SK-N-SH treated with all-trans-retinoic acid at 6 μM for 48 hours (cell line): ENCODE data around the gene MTCH1.

Experiments used
- ATAC-seq: fragments of 200-7000 bp; cut with Tn5 transposase; 3 replicates; pipeline ENCODE4 v1.9.1; 2020; ENCODE audit warnings: mild to moderate bottlenecking, moderate library complexity
- BACH2 ChIP-seq: fragments of 250-450 bp; sonication (Bioruptor Pico); IDR thresholded peaks from 2 replicates; pipeline ENCODE4 v1.9.0; 2021; ENCODE audit warnings: mild to moderate bottlenecking, borderline replicate concordance
- CSDC2 ChIP-seq: fragments of 250-450 bp; sonication (Bioruptor Pico); IDR thresholded peaks from 2 replicates; pipeline ENCODE4 v1.5.0; 2020; ENCODE audit warnings: mild to moderate bottlenecking, moderate library complexity
- CSRNP3 ChIP-seq: fragments of 250-450 bp; sonication (Bioruptor Pico); IDR thresholded peaks from 2 replicates; pipeline ENCODE4 v1.5.1; 2021; ENCODE audit warnings: mild to moderate bottlenecking, moderate library complexity
- ESRRG ChIP-seq: fragments of 250-450 bp; sonication (Bioruptor Pico); IDR thresholded peaks from 2 replicates; pipeline ENCODE4 v1.6.1; 2021; ENCODE audit warnings: mild to moderate bottlenecking
- OSR1 ChIP-seq: fragments of 250-450 bp; sonication (Bioruptor Pico); IDR thresholded peaks from 2 replicates; pipeline ENCODE4 v1.8.0; 2022; ENCODE audit warnings: moderate library complexity, mild to moderate bottlenecking, inconsistent platforms
- PPARA ChIP-seq: fragments of 250-450 bp; sonication (Bioruptor Pico); IDR thresholded peaks from 2 replicates; pipeline ENCODE4 v1.5.0; 2020; ENCODE audit warnings: mild to moderate bottlenecking, borderline replicate concordance
- RARB ChIP-seq: fragments of 250-450 bp; sonication (Bioruptor Pico); IDR thresholded peaks from 2 replicates; pipeline ENCODE4 v1.8.0; 2021; ENCODE audit warnings: mild to moderate bottlenecking, moderate library complexity
- SNAI2 ChIP-seq: fragments of 250-450 bp; sonication (Bioruptor Pico); IDR thresholded peaks from 2 replicates; pipeline ENCODE4 v1.5.0; 2020; ENCODE audit warnings: mild to moderate bottlenecking, moderate library complexity
- TOX ChIP-seq: fragments of 250-450 bp; sonication (Bioruptor Pico); IDR thresholded peaks from 2 replicates; pipeline ENCODE4 v1.8.0; 2021; ENCODE audit warnings: mild to moderate bottlenecking, moderate library complexity, borderline replicate concordance
- TSHZ2 ChIP-seq: fragments of 250-450 bp; sonication (Bioruptor Pico); IDR thresholded peaks from 2 replicates; pipeline ENCODE4 v1.5.0; 2020; ENCODE audit warnings: mild to moderate bottlenecking, moderate library complexity
- ZFP30 ChIP-seq: fragments of 450-650 bp; formaldehyde crosslinking; IDR thresholded peaks from 2 replicates; pipeline ENCODE4 v1.5.0; 2022; ENCODE audit warnings: mild to moderate bottlenecking, moderate library complexity
- ZNF565 ChIP-seq: fragments of 450-650 bp; formaldehyde crosslinking; conservative IDR thresholded peaks from 2 replicates; pipeline ENCODE4 v1.5.0; 2020; ENCODE audit warnings: low read depth, mild to moderate bottlenecking, moderate library complexity
- ZNF70 ChIP-seq: fragments of 450-650 bp; formaldehyde crosslinking; IDR thresholded peaks from 2 replicates; pipeline ENCODE4 v1.5.0; 2020; ENCODE audit warnings: mild to moderate bottlenecking, moderate library complexity
- ZNF8 ChIP-seq: fragments of 450-650 bp; formaldehyde crosslinking; IDR thresholded peaks from 2 replicates; pipeline ENCODE4 v1.5.0; 2020; ENCODE audit warnings: mild to moderate bottlenecking, moderate library complexity
- TF ChIP-seq, protein P1 (sequence below): fragments of 250-450 bp; sonication (Bioruptor Pico); IDR thresholded peaks from 2 replicates; pipeline ENCODE4 v1.5.1; 2020; ENCODE audit warnings: low read depth, mild to moderate bottlenecking, moderate library complexity
- TF ChIP-seq, protein P2 (sequence below): fragments of 250-450 bp; sonication (Bioruptor Pico); IDR thresholded peaks from 2 replicates; pipeline ENCODE4 v1.8.0; 2020; ENCODE audit warnings: mild to moderate bottlenecking, moderate library complexity, borderline replicate concordance

Gene MTCH1

GRCh38 chr6:36971921-36972673 lies 13.9 kb downstream of the MTCH1 start:
- TF ChIP-seq BACH2 (CRISPR knock-in tag) = no peak
- no peak for TF ChIP-seq PPARA (CRISPR knock-in tag)
- TF ChIP-seq ZNF565 (CRISPR knock-in tag) = no peak
- TF ChIP-seq TSHZ2 (CRISPR knock-in tag) = no peak
- TF ChIP-seq, protein P1, sequence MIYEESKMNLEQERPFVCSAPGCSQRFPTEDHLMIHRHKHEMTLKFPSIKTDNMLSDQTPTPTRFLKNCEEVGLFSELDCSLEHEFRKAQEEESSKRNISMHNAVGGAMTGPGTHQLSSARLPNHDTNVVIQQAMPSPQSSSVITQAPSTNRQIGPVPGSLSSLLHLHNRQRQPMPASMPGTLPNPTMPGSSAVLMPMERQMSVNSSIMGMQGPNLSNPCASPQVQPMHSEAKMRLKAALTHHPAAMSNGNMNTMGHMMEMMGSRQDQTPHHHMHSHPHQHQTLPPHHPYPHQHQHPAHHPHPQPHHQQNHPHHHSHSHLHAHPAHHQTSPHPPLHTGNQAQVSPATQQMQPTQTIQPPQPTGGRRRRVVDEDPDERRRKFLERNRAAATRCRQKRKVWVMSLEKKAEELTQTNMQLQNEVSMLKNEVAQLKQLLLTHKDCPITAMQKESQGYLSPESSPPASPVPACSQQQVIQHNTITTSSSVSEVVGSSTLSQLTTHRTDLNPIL (CRISPR knock-in tag) = no peak
- no peak for TF ChIP-seq CSRNP3 (CRISPR knock-in tag)
- TF ChIP-seq ZNF8 = no peak
- TF ChIP-seq, protein P2, sequence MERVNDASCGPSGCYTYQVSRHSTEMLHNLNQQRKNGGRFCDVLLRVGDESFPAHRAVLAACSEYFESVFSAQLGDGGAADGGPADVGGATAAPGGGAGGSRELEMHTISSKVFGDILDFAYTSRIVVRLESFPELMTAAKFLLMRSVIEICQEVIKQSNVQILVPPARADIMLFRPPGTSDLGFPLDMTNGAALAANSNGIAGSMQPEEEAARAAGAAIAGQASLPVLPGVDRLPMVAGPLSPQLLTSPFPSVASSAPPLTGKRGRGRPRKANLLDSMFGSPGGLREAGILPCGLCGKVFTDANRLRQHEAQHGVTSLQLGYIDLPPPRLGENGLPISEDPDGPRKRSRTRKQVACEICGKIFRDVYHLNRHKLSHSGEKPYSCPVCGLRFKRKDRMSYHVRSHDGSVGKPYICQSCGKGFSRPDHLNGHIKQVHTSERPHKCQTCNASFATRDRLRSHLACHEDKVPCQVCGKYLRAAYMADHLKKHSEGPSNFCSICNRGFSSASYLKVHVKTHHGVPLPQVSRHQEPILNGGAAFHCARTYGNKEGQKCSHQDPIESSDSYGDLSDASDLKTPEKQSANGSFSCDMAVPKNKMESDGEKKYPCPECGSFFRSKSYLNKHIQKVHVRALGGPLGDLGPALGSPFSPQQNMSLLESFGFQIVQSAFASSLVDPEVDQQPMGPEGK (CRISPR knock-in tag) = no peak
- TF ChIP-seq ESRRG = no peak
- TF ChIP-seq ZFP30 (CRISPR knock-in tag) = no peak
- no peak for TF ChIP-seq OSR1
- no peak for TF ChIP-seq SNAI2 (CRISPR knock-in tag)
- TF ChIP-seq CSDC2 = no peak
- TF ChIP-seq TOX (CRISPR knock-in tag) = no peak
- TF ChIP-seq ZNF70 (CRISPR knock-in tag) = no peak
- TF ChIP-seq, all 23 proteins: peak for 0
- no peak for ATAC-seq

- TF ChIP-seq, protein P2 (CRISPR knock-in tag) = no peak
- TF ChIP-seq BACH2 (CRISPR knock-in tag) (no peak), ESRRG (no peak)
- ATAC-seq = no peak
Measured at GRCh38 chr6:36970892-36971842, 14.8 kb downstream of the MTCH1 start.

DNA sequence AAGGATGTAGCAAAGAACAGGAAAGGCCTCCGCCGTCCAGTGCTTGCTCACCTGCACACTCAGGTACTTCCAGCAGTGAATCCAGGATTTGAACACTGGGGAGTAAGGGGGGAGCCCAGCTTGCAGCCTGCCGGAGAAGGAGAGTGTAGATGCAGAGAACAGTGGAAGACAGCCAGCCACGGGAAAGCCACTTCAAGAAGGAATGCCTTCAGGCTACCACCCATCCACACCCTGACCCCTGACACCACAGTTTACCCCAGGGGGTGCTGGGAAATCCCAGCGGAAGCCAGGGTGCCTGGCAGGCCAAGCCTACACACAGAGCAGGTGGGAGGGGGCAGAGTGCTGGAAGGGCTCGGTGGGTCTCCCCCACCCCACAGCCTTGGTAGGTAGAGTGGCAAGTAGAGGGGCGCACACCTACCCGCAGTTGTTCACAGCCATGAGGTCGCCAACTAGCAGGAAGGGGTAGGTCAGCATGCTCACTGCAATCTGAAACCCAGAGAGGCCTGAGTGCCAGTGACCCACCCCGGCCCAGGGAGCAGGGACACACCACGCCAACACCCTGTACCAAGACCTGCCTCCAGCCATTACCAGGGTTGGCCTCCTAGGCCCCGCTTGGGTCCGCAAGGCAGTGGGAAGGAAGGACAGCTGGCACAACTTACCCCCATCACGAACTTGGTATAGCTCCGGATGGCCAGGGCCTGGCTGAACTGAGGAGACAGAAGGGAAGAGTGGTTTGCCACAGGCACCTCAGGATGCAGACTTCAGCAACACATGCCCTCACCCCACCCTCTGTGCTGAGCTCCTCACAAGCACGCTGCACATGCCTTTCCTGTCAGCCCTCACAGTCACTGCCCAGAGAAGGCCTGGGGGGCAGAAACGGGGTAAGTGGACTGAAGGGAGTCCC lies 15.8 kb downstream of the MTCH1 start:
- TF ChIP-seq CSDC2 (no peak), ZNF565 (CRISPR knock-in tag) (no peak), PPARA (CRISPR knock-in tag) (no peak), ZNF70 (CRISPR knock-in tag) (no peak), RARB (no peak), CSRNP3 (CRISPR knock-in tag) (no peak)
- TF ChIP-seq, protein P1 (CRISPR knock-in tag) = no peak
- ATAC-seq = no peak
